ENCODE data around the gene TOLLIP.
"Not testable (repeated sequence)": the region's sequence is repeated elsewhere in the genome, so short reads cannot be mapped to it uniquely, and the experiment has no call there.

Gene TOLLIP

GRCh38 chr11:1270476-1270875, 39.0 kb downstream of the TOLLIP start:
- H3K27me3 ChIP-seq (ENCODE audit: control insufficient read depth, low read length): no peaks in the 10 kb centered on the region
- TF ChIP-seq, protein P1, sequence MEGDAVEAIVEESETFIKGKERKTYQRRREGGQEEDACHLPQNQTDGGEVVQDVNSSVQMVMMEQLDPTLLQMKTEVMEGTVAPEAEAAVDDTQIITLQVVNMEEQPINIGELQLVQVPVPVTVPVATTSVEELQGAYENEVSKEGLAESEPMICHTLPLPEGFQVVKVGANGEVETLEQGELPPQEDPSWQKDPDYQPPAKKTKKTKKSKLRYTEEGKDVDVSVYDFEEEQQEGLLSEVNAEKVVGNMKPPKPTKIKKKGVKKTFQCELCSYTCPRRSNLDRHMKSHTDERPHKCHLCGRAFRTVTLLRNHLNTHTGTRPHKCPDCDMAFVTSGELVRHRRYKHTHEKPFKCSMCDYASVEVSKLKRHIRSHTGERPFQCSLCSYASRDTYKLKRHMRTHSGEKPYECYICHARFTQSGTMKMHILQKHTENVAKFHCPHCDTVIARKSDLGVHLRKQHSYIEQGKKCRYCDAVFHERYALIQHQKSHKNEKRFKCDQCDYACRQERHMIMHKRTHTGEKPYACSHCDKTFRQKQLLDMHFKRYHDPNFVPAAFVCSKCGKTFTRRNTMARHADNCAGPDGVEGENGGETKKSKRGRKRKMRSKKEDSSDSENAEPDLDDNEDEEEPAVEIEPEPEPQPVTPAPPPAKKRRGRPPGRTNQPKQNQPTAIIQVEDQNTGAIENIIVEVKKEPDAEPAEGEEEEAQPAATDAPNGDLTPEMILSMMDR (IDR thresholded peaks at IDR 0.05; ENCODE audit: low read depth, low read length, poor library complexity, severe bottlenecking): no peak
- no peak for TF ChIP-seq EZH2phosphoT487 (IDR thresholded peaks at IDR 0.05; ENCODE audit: borderline replicate concordance, low read length)
- no peaks in the 10 kb centered on the region for H3F3A ChIP-seq (ENCODE audit: control insufficient read depth, insufficient read depth)
- H3K36me3 ChIP-seq (ENCODE audit: control insufficient read depth, low read length): no peaks in the 10 kb centered on the region
- no peak overlapping the region for H3K4me3 ChIP-seq (ENCODE audit: low read length)
- H3K9me3 ChIP-seq (ENCODE audit: control insufficient read depth, insufficient read depth, low read length): peaks cover 4% of the 10 kb centered on the region; the same call in 1 of the 2 replicates
- no peak overlapping the region for H3K27ac ChIP-seq (ENCODE audit: low read depth, low read length)
- H3K9me2 ChIP-seq (replicated peaks; ENCODE audit: control insufficient read depth, low read length): no peaks in the 10 kb centered on the region
- no peaks in the 10 kb centered on the region for H3K4me1 ChIP-seq (ENCODE audit: control insufficient read depth, low read length)
- H3K4me2 ChIP-seq (ENCODE audit: low read length): no peak overlapping the region
- no peaks in the 10 kb centered on the region for H4K20me1 ChIP-seq (ENCODE audit: control insufficient read depth, insufficient read depth, low read depth, low read length)
- H3K79me2 ChIP-seq (ENCODE audit: control insufficient read depth, low read length): no peaks in the 10 kb centered on the region

- H3K4me2 ChIP-seq (ENCODE audit: low read length): no peak overlapping the region
- no peaks in the 10 kb centered on the region for H3K27me3 ChIP-seq (ENCODE audit: control insufficient read depth, low read length)
- no peaks in the 10 kb centered on the region for H3K4me1 ChIP-seq (ENCODE audit: control insufficient read depth, low read length)
- no peaks in the 10 kb centered on the region for H3K79me2 ChIP-seq (ENCODE audit: control insufficient read depth, low read length)
- H3K36me3 ChIP-seq (ENCODE audit: control insufficient read depth, low read length): no peaks in the 10 kb centered on the region
- H3K4me3 ChIP-seq (ENCODE audit: low read length): no peak overlapping the region
- H3K9me2 ChIP-seq (replicated peaks; ENCODE audit: control insufficient read depth, low read length): no peaks in the 10 kb centered on the region
- no peak for TF ChIP-seq EZH2phosphoT487 (IDR thresholded peaks at IDR 0.05; ENCODE audit: borderline replicate concordance, low read length)
- TF ChIP-seq, protein P1 (IDR thresholded peaks at IDR 0.05; ENCODE audit: low read depth, low read length, poor library complexity, severe bottlenecking): no peak
- no peaks in the 10 kb centered on the region for H3F3A ChIP-seq (ENCODE audit: control insufficient read depth, insufficient read depth)
- H3K27ac ChIP-seq (ENCODE audit: low read depth, low read length): no peak overlapping the region
- H3K9me3 ChIP-seq (ENCODE audit: control insufficient read depth, insufficient read depth, low read length): peaks cover 9% of the 10 kb centered on the region; the same call in 1 of the 2 replicates
- H4K20me1 ChIP-seq (ENCODE audit: control insufficient read depth, insufficient read depth, low read depth, low read length): no peaks in the 10 kb centered on the region
Measured at GRCh38 chr11:1269957-1270356, 39.5 kb downstream of the TOLLIP start.

- no peak overlapping the region for H3K27ac ChIP-seq (ENCODE audit: low read depth, low read length)
- H3K79me2 ChIP-seq (ENCODE audit: control insufficient read depth, low read length): no peaks in the 10 kb centered on the region
- H3K9me3 ChIP-seq (ENCODE audit: control insufficient read depth, insufficient read depth, low read length): peaks cover 12% of the 10 kb centered on the region; the same call in 1 of the 2 replicates
- no peak overlapping the region for H3K4me2 ChIP-seq (ENCODE audit: low read length)
- H4K20me1 ChIP-seq (ENCODE audit: control insufficient read depth, insufficient read depth, low read depth, low read length): no peaks in the 10 kb centered on the region
- no peaks in the 10 kb centered on the region for H3K27me3 ChIP-seq (ENCODE audit: control insufficient read depth, low read length)
- TF ChIP-seq EZH2phosphoT487 (IDR thresholded peaks at IDR 0.05; ENCODE audit: borderline replicate concordance, low read length): no peak
- TF ChIP-seq, protein P1 (IDR thresholded peaks at IDR 0.05; ENCODE audit: low read depth, low read length, poor library complexity, severe bottlenecking): no peak
- H3K4me3 ChIP-seq (ENCODE audit: low read length): no peak overlapping the region
- H3F3A ChIP-seq (ENCODE audit: control insufficient read depth, insufficient read depth): no peaks in the 10 kb centered on the region
- no peaks in the 10 kb centered on the region for H3K36me3 ChIP-seq (ENCODE audit: control insufficient read depth, low read length)
- H3K4me1 ChIP-seq (ENCODE audit: control insufficient read depth, low read length): peaks cover 6% of the 10 kb centered on the region
- no peaks in the 10 kb centered on the region for H3K9me2 ChIP-seq (replicated peaks; ENCODE audit: control insufficient read depth, low read length)
Measured at GRCh38 chr11:1267441-1268100, 41.9 kb downstream of the TOLLIP start.

- H3K4me1 ChIP-seq (ENCODE audit: control insufficient read depth, low read length): peaks cover 11% of the 10 kb centered on the region
- H3K4me3 ChIP-seq (ENCODE audit: low read length); H3K36me3 ChIP-seq (ENCODE audit: control insufficient read depth, low read length); H3K4me2 ChIP-seq (ENCODE audit: low read length); H3F3A ChIP-seq (ENCODE audit: control insufficient read depth, insufficient read depth); H3K27me3 ChIP-seq (ENCODE audit: control insufficient read depth, low read length); H3K9me2 ChIP-seq (replicated peaks; ENCODE audit: control insufficient read depth, low read length); H4K20me1 ChIP-seq (ENCODE audit: control insufficient read depth, insufficient read depth, low read depth, low read length); H3K79me2 ChIP-seq (ENCODE audit: control insufficient read depth, low read length); H3K27ac ChIP-seq (ENCODE audit: low read depth, low read length): not testable (repeated sequence)
- H3K9me3 ChIP-seq (ENCODE audit: control insufficient read depth, insufficient read depth, low read length): peaks cover 12% of the 10 kb centered on the region; the same call in 1 of the 2 replicates
Measured at GRCh38 chr11:1266976-1267375, 42.5 kb downstream of the TOLLIP start.

- H3K4me2 ChIP-seq (ENCODE audit: low read length); H3K9me2 ChIP-seq (replicated peaks; ENCODE audit: control insufficient read depth, low read length); H3K27me3 ChIP-seq (ENCODE audit: control insufficient read depth, low read length); H4K20me1 ChIP-seq (ENCODE audit: control insufficient read depth, insufficient read depth, low read depth, low read length); H3K27ac ChIP-seq (ENCODE audit: low read depth, low read length); H3K79me2 ChIP-seq (ENCODE audit: control insufficient read depth, low read length); H3F3A ChIP-seq (ENCODE audit: control insufficient read depth, insufficient read depth); H3K4me3 ChIP-seq (ENCODE audit: low read length); H3K36me3 ChIP-seq (ENCODE audit: control insufficient read depth, low read length): not testable (repeated sequence)
- Histone ChIP-seq H3K4me1 (ENCODE audit: control insufficient read depth, low read length) (peaks cover 11% of the 10 kb centered on the region), H3K9me3 (ENCODE audit: control insufficient read depth, insufficient read depth, low read length) (peaks cover 12% of the 10 kb centered on the region; the same call in 1 of the 2 replicates)
Measured at GRCh38 chr11:1265480-1265879, 44.0 kb downstream of the TOLLIP start.

Data from DOHH2 (cell line).